B cell (primary cell): ENCODE results near the gene TIE1. TPM values are rescaled to one million over a fixed set of nuclear protein-coding genes. Genes with fewer than 3 reads are reported as not detected.

ENCODE experiments used
- ATAC-seq: fragments of 200-7000 bp; cut with Tn5 transposase; one replicate; pipeline ENCODE4 v1.10.0; 2021; ENCODE audit warnings: low read depth, mild to moderate bottlenecking, moderate number of reproducible peaks, moderate library complexity
- CTCF ChIA-PET: fragments of 350-600 bp; sonication (Branson Sonifier 250); formaldehyde crosslinking; loops from one replicate; lab custom pipeline; 2021; ENCODE audit warnings: antibody characterized with exemption, inconsistent platforms; lab: Charles Lee
- POLR2A ChIA-PET: fragments of 350-600 bp; sonication (Branson Sonifier 250); formaldehyde crosslinking; loops from one replicate; lab custom pipeline; 2021; ENCODE audit warnings: antibody characterized with exemption; lab: Charles Lee
- DNase-seq: peaks from one replicate; pipeline ENCODE4 v3.0.0; 2013
- H2AFZ ChIP-seq: 2 replicates; pipeline ENCODE4 v1.6.1; 2012; ENCODE audit warnings: mild to moderate bottlenecking, low read depth, low read length; ENCODE audit not compliant: insufficient read depth, poor library complexity, severe bottlenecking
- H3K27ac ChIP-seq, 2 donors: 1 replicate in 1 of 2; 2 replicates in 1 of 2; pipeline ENCODE4 v1.5.1; 2012 to 2013; ENCODE audit warnings: low read length in 2 of 2, mild to moderate bottlenecking in 2 of 2, moderate library complexity in 1 of 2
- H3K27me3 ChIP-seq, 4 experiments: fragments of 200-600 bp in 1 of 4; sonication (generic) in 1 of 4; replicated peaks in 1 of 4; 1 replicate in 2 of 4; 2 replicates in 2 of 4; pipeline versions ENCODE4 v1.6.1 to v1.7.0; 2013 to 2016; ENCODE audit warnings: low read length in 3 of 4, mild to moderate bottlenecking in 2 of 4, mixed read lengths in 1 of 4, moderate library complexity in 1 of 4; ENCODE audit not compliant: insufficient read depth in 4 of 4, control insufficient read depth in 3 of 4; ENCODE audit errors: control extremely low read depth in 1 of 4
- H3K36me3 ChIP-seq, 2 experiments: replicated peaks in 1 of 2; 1 replicate in 1 of 2; 2 replicates in 1 of 2; pipeline versions ENCODE4 v1.6.1 to v1.7.1; 2013; ENCODE audit warnings: low read length in 1 of 2; ENCODE audit not compliant: insufficient read depth in 2 of 2, control insufficient read depth in 1 of 2; ENCODE audit errors: control extremely low read depth in 1 of 2, extremely low read depth in 1 of 2
- H3K4me1 ChIP-seq, 2 donors: fragments of 200-600 bp in 1 of 2; sonication (generic) in 1 of 2; 1 replicate in 1 of 2; 2 replicates in 1 of 2; pipeline versions ENCODE4 v1.5.1 to v1.6.1; 2013 to 2017; ENCODE audit warnings: low read length in 2 of 2; ENCODE audit not compliant: control insufficient read depth in 2 of 2, insufficient read depth in 2 of 2
- H3K4me2 ChIP-seq: replicated peaks from 2 replicates; pipeline ENCODE3; 2012; ENCODE audit warnings: mild to moderate bottlenecking, low read depth, low read length; ENCODE audit not compliant: poor library complexity, severe bottlenecking
- H3K4me3 ChIP-seq, 5 experiments: fragments of 200-600 bp in 1 of 5; sonication (generic) in 1 of 5; 1 replicate in 3 of 5; 2 replicates in 2 of 5; pipeline versions ENCODE4 v1.5.1 to v1.7.0; 2011 to 2016; ENCODE audit warnings: low read length in 4 of 5, mild to moderate bottlenecking in 4 of 5, low read depth in 2 of 5, control low read depth in 1 of 5, moderate library complexity in 1 of 5; ENCODE audit not compliant: insufficient read depth in 1 of 5; ENCODE audit errors: control extremely low read depth in 1 of 5, extremely low read depth in 1 of 5
- H3K79me2 ChIP-seq: fragments of 200-600 bp; sonication (generic); one replicate; pipeline ENCODE4 v1.6.0; 2016; ENCODE audit warnings: low read length; ENCODE audit not compliant: control insufficient read depth, insufficient read depth
- H3K9ac ChIP-seq: fragments of 200-600 bp; sonication (generic); 2 replicates; pipeline ENCODE4 v1.6.1; 2017; ENCODE audit warnings: mild to moderate bottlenecking, low read length, moderate library complexity
- H3K9me3 ChIP-seq, 3 donors: one replicate each; pipeline versions ENCODE4 v1.6.1 to v1.7.1; 2013; ENCODE audit warnings: low read length in 2 of 3; ENCODE audit not compliant: control insufficient read depth in 2 of 3, insufficient read depth in 1 of 3; ENCODE audit errors: control extremely low read depth in 1 of 3
- H4K20me1 ChIP-seq: 2 replicates; pipeline ENCODE4 v1.6.0; 2012; ENCODE audit warnings: mild to moderate bottlenecking, low read length; ENCODE audit not compliant: insufficient read depth, control insufficient read depth, poor library complexity, severe bottlenecking
- H3K27ac Mint-ChIP-seq: one replicate; pipeline ENCODE4 v1.8.0; 2021; ENCODE audit warnings: mixed read lengths
- H3K27me3 Mint-ChIP-seq: one replicate; pipeline ENCODE4 v1.8.0; 2021; ENCODE audit warnings: mixed read lengths
- H3K4me1 Mint-ChIP-seq: one replicate; pipeline ENCODE4 v1.8.0; 2021; ENCODE audit warnings: mixed read lengths
- H3K4me3 Mint-ChIP-seq: one replicate; pipeline ENCODE4 v1.8.0; 2021; ENCODE audit warnings: mixed read lengths
- H3K9me3 Mint-ChIP-seq: one replicate; pipeline ENCODE4 v1.8.0; 2022; ENCODE audit warnings: mixed read lengths; ENCODE audit not compliant: insufficient read depth
- EZH2 ChIP-seq: IDR thresholded peaks from 2 replicates; pipeline ENCODE4 v1.6.1; 2012; ENCODE audit warnings: borderline replicate concordance, low read depth, mild to moderate bottlenecking, moderate library complexity, low read length; ENCODE audit not compliant: insufficient read depth, poor library complexity, severe bottlenecking
- WGBS: methylation state at CpG from one replicate; pipeline ENCODE4 v1.1.5; 2013; ENCODE audit warnings: missing lambda C conversion rate; ENCODE audit not compliant: insufficient coverage; 5-methylcytosine and 5-hydroxymethylcytosine counted together
- intact Hi-C: fragments of 100-400 bp; cut with micrococcal nuclease; formaldehyde crosslinking; loops from one replicate; pipeline ENCODE4 v1.10.0; 2022
- polyA plus RNA-seq: library from polyadenylated mRNA; depleted of rRNA; stranded (reverse); fragments of >200 nt; gene quantifications from 2 replicates; pipeline ENCODE4 v1.2.3, GENCODE V29; 2012
- total RNA-seq, 2 donors: library from RNA; stranded (reverse); fragments of 120-200 nt in 1 of 2; gene quantifications; 1 replicate in 1 of 2; 2 replicates in 1 of 2; pipeline versions ENCODE4 v1.2.3 to v1.2.4, GENCODE V29; 2013 to 2022
- TF ChIP-seq, protein P1 (sequence below): fragments of 200-600 bp; IDR thresholded peaks from one replicate; pipeline ENCODE4 v1.8.0; 2022; ENCODE audit warnings: antibody characterized with exemption, mild to moderate bottlenecking

TIE1 gene
- total and polyA plus RNA-seq, 2 donors (not counting 1 experiment from before 2014, with no cell fraction given) = 0.10 TPM; not detected in 1

DNA sequence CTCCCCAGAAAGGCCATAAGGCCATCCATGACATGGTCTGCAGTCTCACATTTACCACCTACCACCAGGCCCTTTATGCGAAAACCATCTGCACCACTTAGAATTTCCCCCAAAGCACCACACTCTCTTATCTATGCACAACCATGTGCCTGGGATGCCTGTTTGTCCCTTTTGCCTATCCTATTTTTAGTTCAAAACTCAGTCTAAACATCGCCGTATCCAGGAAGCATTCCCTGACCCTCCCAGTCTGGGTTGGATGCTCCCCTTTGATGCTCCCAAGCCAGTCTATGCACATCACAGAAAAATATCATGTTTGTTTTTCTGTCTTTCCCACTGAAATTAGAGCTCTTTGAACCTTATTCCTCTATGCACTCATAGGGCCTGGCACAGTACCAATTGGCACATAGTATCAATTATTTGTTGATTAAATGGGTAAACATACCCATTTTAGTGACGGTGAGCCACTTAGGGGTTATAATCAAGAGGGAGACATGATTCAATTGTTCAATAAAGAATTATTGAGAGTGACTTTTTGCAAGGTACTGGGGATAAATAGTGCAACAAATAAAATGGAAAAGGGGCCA is 43.6 kb downstream of the TIE1 start:
- intact Hi-C loops = no loop called here
- no peaks in the 10 kb centered on the region for H3K27me3 ChIP-seq
- H2AFZ ChIP-seq = no peak overlapping the region
- no peaks in the 10 kb centered on the region for H4K20me1 ChIP-seq
- ATAC-seq = no peak
- no peak overlapping the region for H3K27ac ChIP-seq
- no peak overlapping the region for H3K4me2 ChIP-seq
- WGBS = 94% methylated on average over 4 of the region's 4 CpGs
- H3K4me1 ChIP-seq = no peaks in the 10 kb centered on the region
- no peaks in the 10 kb centered on the region for H3K79me2 ChIP-seq
- TF ChIP-seq EZH2 = no peak
- TF ChIP-seq, protein P1, sequence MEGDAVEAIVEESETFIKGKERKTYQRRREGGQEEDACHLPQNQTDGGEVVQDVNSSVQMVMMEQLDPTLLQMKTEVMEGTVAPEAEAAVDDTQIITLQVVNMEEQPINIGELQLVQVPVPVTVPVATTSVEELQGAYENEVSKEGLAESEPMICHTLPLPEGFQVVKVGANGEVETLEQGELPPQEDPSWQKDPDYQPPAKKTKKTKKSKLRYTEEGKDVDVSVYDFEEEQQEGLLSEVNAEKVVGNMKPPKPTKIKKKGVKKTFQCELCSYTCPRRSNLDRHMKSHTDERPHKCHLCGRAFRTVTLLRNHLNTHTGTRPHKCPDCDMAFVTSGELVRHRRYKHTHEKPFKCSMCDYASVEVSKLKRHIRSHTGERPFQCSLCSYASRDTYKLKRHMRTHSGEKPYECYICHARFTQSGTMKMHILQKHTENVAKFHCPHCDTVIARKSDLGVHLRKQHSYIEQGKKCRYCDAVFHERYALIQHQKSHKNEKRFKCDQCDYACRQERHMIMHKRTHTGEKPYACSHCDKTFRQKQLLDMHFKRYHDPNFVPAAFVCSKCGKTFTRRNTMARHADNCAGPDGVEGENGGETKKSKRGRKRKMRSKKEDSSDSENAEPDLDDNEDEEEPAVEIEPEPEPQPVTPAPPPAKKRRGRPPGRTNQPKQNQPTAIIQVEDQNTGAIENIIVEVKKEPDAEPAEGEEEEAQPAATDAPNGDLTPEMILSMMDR = no peak
- no peak for DNase-seq
- H3K4me1 Mint-ChIP-seq = peaks cover 6% of the 10 kb centered on the region
- no peak overlapping the region for H3K27ac Mint-ChIP-seq
- no peak overlapping the region for H3K4me3 ChIP-seq
- H3K9me3 Mint-ChIP-seq = no peaks in the 10 kb centered on the region
- ChIA-PET POLR2A (no interaction called here), CTCF (no interaction called here)
- H3K36me3 ChIP-seq = no peaks in the 10 kb centered on the region
- no peaks in the 10 kb centered on the region for H3K27me3 Mint-ChIP-seq
- no peak overlapping the region for H3K9ac ChIP-seq
- no peaks in the 10 kb centered on the region for H3K9me3 ChIP-seq
- H3K4me3 Mint-ChIP-seq = no peak overlapping the region

DNA sequence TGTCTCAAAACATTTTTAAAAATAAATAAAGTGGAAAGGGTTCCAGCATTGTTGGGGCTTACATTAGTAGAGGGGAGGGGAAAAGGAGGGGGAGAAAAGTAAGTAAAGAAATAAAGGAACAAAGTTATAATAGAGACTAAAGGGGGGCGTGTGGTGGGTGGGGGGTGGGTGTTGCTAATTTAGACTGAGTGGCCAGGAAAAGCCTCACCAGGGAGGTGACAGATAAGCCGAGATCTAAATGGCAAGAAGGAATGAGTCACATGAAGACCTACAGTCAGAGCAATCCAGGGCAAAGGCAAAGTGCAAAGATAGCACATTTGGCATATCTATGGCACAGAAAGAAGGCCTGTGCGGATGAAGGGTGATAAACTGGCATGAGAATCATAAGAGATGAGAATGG is 44.3 kb downstream of the TIE1 start:
- intact Hi-C loops = no loop called here
- Histone ChIP-seq H3K27me3 (no peaks in the 10 kb centered on the region), H3K4me3 (no peak overlapping the region), H3K9ac (no peak overlapping the region), H3K4me1 (peaks cover 4 to 5% of the 10 kb centered on the region in 2 donors), H3K4me2 (no peak overlapping the region), H3K27ac (no peak overlapping the region), H2AFZ (no peak overlapping the region), H3K9me3 (no peaks in the 10 kb centered on the region), H4K20me1 (no peaks in the 10 kb centered on the region), H3K79me2 (no peaks in the 10 kb centered on the region), H3K36me3 (no peaks in the 10 kb centered on the region)
- WGBS = 84% methylated on average over 3 of the region's 3 CpGs
- TF ChIP-seq, protein P1 = no peak
- TF ChIP-seq EZH2 = no peak
- no peaks in the 10 kb centered on the region for H3K27me3 Mint-ChIP-seq
- H3K9me3 Mint-ChIP-seq = no peaks in the 10 kb centered on the region
- ATAC-seq = no peak
- ChIA-PET CTCF (no interaction called here), POLR2A (no interaction called here)
- no peak for DNase-seq
- no peak overlapping the region for H3K27ac Mint-ChIP-seq
- H3K4me3 Mint-ChIP-seq = no peak overlapping the region
- peaks cover 13% of the 10 kb centered on the region for H3K4me1 Mint-ChIP-seq
